ENCODE results near the gene MXRA8. TPM values are rescaled to one million over a fixed set of nuclear protein-coding genes. Genes with fewer than 3 reads are reported as not detected.

MXRA8 gene
- total RNA-seq, 2 donors from 2014 or later = 28.3 to 29.2 TPM

DNA sequence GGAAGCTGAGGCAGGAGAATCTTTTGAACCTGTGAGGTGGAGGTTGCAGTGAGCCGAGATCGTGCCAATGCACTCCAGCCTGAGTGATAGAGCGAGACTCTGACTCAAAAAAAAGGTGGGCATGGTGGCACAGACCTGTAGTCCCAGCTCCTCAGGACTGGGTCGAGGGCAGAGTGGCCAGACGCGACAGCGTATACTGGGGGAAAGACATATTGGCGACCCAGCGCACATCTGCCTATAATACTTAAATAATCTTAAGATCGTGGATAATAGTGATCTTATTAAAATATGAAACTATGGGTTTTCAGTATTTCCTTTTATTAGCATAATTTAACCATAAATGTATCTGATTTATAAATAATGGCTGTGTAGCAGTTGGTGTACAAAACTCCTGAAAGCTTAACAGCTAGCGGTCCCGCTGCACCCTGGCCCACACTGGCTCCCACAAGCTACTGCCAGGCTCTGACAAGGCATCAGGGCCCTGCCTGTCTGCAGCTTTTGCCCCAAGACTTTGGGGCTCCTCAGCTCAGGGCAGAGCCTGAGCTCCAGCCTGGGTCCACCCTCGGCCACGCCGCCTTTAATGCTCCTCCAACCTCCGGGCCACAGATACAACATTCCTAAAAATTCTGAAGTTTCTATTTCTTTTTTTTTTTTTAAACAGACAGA is 19.3 kb upstream of the MXRA8 start:
- H3K36me3 ChIP-seq (ENCODE audit: control insufficient read depth, insufficient read depth, low read length) = peaks cover 6% of the 10 kb centered on the region
- H3K4me1 ChIP-seq (ENCODE audit: control insufficient read depth, insufficient read depth, low read length) = no peaks in the 10 kb centered on the region
- H3K9me3 ChIP-seq (ENCODE audit: control insufficient read depth, low read length) = no peaks in the 10 kb centered on the region
- peaks cover 4% of the 10 kb centered on the region for H3K4me1 Mint-ChIP-seq
- no peak overlapping the region for H3K27ac Mint-ChIP-seq
- H3K9me3 Mint-ChIP-seq = no peaks in the 10 kb centered on the region
- H3K9ac ChIP-seq (ENCODE audit: extremely low read depth, low read length, poor library complexity, severe bottlenecking) = no peak overlapping the region
- TF ChIP-seq, protein P1, sequence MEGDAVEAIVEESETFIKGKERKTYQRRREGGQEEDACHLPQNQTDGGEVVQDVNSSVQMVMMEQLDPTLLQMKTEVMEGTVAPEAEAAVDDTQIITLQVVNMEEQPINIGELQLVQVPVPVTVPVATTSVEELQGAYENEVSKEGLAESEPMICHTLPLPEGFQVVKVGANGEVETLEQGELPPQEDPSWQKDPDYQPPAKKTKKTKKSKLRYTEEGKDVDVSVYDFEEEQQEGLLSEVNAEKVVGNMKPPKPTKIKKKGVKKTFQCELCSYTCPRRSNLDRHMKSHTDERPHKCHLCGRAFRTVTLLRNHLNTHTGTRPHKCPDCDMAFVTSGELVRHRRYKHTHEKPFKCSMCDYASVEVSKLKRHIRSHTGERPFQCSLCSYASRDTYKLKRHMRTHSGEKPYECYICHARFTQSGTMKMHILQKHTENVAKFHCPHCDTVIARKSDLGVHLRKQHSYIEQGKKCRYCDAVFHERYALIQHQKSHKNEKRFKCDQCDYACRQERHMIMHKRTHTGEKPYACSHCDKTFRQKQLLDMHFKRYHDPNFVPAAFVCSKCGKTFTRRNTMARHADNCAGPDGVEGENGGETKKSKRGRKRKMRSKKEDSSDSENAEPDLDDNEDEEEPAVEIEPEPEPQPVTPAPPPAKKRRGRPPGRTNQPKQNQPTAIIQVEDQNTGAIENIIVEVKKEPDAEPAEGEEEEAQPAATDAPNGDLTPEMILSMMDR (conservative IDR thresholded peaks at IDR 0.05) = no peak
- no peak for DNase-seq
- H3K27ac ChIP-seq (ENCODE audit: low read depth, low read length) = no peak overlapping the region
- no peak overlapping the region for H3K4me3 ChIP-seq (ENCODE audit: low read length)
- H3K4me3 Mint-ChIP-seq = no peak overlapping the region
- peaks cover 10% of the 10 kb centered on the region for H3K36me3 Mint-ChIP-seq (ENCODE audit: low read depth)
- H3K27me3 Mint-ChIP-seq (ENCODE audit: insufficient read depth) = no peaks in the 10 kb centered on the region
- WGBS, 2 experiments (ENCODE audit: insufficient coverage in 1 of 2, insufficient read length in 1 of 2) = 94 to 98% methylated on average over 7 to 13 of the region's 16 CpGs
- no peaks in the 10 kb centered on the region for H3K27me3 ChIP-seq (ENCODE audit: control insufficient read depth, insufficient read depth, low read length, poor library complexity, severe bottlenecking)

DNA sequence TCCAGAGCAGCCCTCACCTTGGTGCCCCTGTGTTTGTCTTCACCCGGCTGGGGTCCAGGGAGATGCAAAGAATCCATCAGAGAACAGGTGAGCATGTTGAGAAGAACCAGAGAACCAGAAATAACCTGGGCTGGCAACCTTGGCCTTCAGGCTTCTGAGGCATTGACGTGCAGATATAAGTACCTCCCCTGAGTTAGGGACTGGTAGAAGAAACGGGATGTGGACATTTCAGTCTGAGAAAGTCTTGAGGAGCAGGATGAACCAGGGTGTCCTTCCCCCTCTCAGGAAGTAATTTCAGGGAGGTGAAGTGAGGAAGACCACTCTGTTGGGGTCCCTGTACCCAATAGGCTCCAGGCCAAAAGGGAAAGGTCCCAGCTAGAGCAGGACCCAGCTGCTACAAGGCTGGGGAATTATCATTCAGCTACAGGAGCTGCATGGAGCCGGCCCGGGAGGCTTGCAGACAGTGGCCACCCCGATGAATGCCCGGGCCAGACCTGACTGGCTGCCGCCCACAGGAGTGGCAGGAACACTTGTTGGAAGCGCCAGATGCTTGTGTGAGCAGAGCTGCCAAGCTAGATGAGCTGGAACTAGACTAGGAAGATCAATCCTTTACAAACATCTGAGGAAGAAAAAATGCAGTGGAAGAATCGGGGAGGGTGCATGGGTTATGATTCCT is 18.3 kb upstream of the MXRA8 start:
- peaks cover 4% of the 10 kb centered on the region for H3K4me1 Mint-ChIP-seq
- Histone ChIP-seq H3K27me3 (ENCODE audit: control insufficient read depth, insufficient read depth, low read length, poor library complexity, severe bottlenecking) (no peaks in the 10 kb centered on the region), H3K27ac (ENCODE audit: low read depth, low read length) (no peak overlapping the region), H3K4me3 (ENCODE audit: low read length) (no peak overlapping the region), H3K9me3 (ENCODE audit: control insufficient read depth, low read length) (no peaks in the 10 kb centered on the region), H3K4me1 (ENCODE audit: control insufficient read depth, insufficient read depth, low read length) (no peaks in the 10 kb centered on the region), H3K36me3 (ENCODE audit: control insufficient read depth, insufficient read depth, low read length) (peaks cover 7% of the 10 kb centered on the region), H3K9ac (ENCODE audit: extremely low read depth, low read length, poor library complexity, severe bottlenecking) (no peak overlapping the region)
- peak overlapping the region; percentile 76 for H3K4me3 Mint-ChIP-seq
- TF ChIP-seq, protein P1 (conservative IDR thresholded peaks at IDR 0.05) = no peak
- peaks cover 10% of the 10 kb centered on the region for H3K36me3 Mint-ChIP-seq (ENCODE audit: low read depth)
- WGBS, 2 experiments (ENCODE audit: insufficient coverage in 1 of 2, insufficient read length in 1 of 2) = 91 to 99% methylated on average over 9 to 10 of the region's 10 CpGs
- no peak for DNase-seq
- H3K27me3 Mint-ChIP-seq (ENCODE audit: insufficient read depth) = no peaks in the 10 kb centered on the region
- no peaks in the 10 kb centered on the region for H3K9me3 Mint-ChIP-seq
- H3K27ac Mint-ChIP-seq = no peak overlapping the region

DNA sequence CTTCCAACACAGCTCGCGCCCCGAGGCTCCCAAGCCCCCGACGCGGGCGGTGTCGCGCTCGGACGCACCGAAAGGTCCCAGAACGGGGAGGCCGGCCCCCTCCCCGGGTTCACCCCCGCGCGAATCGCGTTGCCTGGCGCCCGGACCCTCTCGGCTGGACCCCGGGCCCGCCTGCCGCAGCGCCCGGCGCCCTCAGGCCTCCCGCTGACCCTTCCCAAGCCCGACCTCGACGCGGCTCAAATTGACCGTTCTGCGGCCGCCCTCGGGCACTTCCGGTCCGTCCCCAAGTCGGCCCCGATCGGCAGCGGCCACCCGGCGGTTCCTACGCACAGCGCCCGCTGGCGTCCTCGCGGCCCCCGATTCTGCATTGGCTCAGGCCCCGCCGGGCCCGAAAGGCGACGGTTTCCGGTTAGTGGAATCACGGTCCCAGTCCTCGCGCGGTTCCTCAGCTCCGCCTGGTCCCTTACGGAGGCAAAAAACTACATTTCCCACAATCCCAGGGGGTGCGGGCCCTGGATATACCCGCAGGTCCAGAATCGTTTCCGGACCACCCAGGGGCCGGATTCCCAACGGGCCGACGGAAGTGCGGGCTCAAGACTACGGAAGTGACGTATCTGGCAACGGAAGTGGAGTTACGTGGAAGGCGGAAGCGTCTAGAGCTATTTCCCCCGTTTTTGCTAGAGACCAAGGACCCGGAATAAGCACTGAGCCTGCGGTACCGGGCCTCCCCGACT is 16.7 kb upstream of the MXRA8 start, which contains the start of gene AURKAIP1:
TSS of gene AURKAIP1 (minus strand) at position 279 of the 734 bp plus-strand sequence. CDS start 451 bp downstream, outside the sequence.
- peak within 1 kb of the TSS; percentile 86 for H3K4me3 ChIP-seq (ENCODE audit: low read length)
- H3K9me3 ChIP-seq (ENCODE audit: control insufficient read depth, low read length) = no peaks in the 10 kb centered on the region
- H3K27me3 ChIP-seq (ENCODE audit: control insufficient read depth, insufficient read depth, low read length, poor library complexity, severe bottlenecking) = no peaks in the 10 kb centered on the region
- H3K4me3 Mint-ChIP-seq = peak within 1 kb of the TSS; percentile 76
- peaks cover 4% of the 10 kb centered on the region for H3K4me1 Mint-ChIP-seq
- WGBS, 2 experiments (ENCODE audit: insufficient coverage in 1 of 2, insufficient read length in 1 of 2) = 0% methylated on average over 50 to 85 of the region's 85 CpGs
- TF ChIP-seq, protein P1 (conservative IDR thresholded peaks at IDR 0.05) = peak; percentile 48
- no peaks in the 10 kb centered on the region for H3K4me1 ChIP-seq (ENCODE audit: control insufficient read depth, insufficient read depth, low read length)
- peak; percentile 99 for DNase-seq
- H3K36me3 ChIP-seq (ENCODE audit: control insufficient read depth, insufficient read depth, low read length) = peaks cover 12% of the 10 kb centered on the region
- peak within 1 kb of the TSS; percentile 85 for H3K9ac ChIP-seq (ENCODE audit: extremely low read depth, low read length, poor library complexity, severe bottlenecking)
- H3K27ac Mint-ChIP-seq = peak within 1 kb of the TSS; percentile 96
- H3K36me3 Mint-ChIP-seq (ENCODE audit: low read depth) = peaks cover 8% of the 10 kb centered on the region
- H3K27ac ChIP-seq (ENCODE audit: low read depth, low read length) = peak within 1 kb of the TSS; percentile 72
- no peaks in the 10 kb centered on the region for H3K9me3 Mint-ChIP-seq
- no peaks in the 10 kb centered on the region for H3K27me3 Mint-ChIP-seq (ENCODE audit: insufficient read depth)

All from endodermal cell (in vitro differentiated cells).